GM13976 (cell line): ENCODE results near the gene CDADC1.

Source experiments
- DNase-seq: peaks from one replicate; pipeline ENCODE4 v3.0.0; 2012; ENCODE audit warnings: low spot score
- CTCF ChIP-seq: IDR thresholded peaks from 2 replicates; pipeline ENCODE4 v1.5.1; 2012; ENCODE audit warnings: borderline replicate concordance, mild to moderate bottlenecking; ENCODE audit not compliant: insufficient read depth; ENCODE audit errors: extremely low read depth, missing control alignments, control extremely low read depth
- in situ Hi-C: fragments of 300-500 bp; cut with MboI; formaldehyde crosslinking; loops from one replicate; pipeline ENCODE4 v1.12.0; 2022; ENCODE audit warnings: low sequenced_read_pairs, mixed read lengths, inconsistent platforms; ENCODE audit not compliant: unreplicated experiment

The CDADC1 gene

DNA sequence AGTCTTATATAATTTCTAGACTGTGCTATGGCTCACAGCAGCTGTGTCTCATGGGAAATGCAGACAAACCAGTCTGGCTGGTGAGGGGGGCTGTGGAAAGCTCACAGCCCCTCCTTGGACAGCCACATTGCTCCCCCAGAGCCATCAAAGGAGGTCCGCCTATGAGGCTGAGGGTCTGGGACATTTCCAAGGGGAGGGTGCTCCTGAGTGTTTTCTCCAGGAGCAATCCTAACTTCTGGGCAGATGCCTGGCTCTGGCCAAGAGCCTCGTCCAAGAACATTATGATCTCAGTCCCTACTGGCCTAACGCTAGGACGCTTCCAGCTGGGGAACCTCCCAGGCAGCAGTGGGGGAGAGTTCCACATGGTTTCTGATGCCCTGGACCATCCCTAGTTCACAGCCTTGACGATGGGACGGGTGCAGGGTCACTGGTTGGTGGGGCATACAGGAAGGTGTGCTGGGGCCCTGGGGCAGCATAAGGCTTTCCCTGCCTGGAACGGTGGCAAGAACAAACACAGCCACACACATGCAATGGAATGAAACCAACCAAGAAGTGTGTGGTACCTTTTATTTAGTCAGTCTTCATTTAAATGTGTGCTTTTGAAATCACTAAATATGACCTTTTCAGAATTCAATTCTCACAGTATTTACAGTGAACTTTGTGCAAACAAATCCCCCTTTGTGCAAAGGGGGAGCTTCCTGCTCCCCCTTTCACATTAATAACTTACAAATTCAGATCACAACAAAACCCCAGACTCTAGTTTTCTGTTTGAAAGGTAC, 60.6 kb downstream of the CDADC1 start:
- no peak for DNase-seq
- TF ChIP-seq CTCF, result no peak
- in situ Hi-C loops, result no loop called here

GRCh38 chr13:49308921-49309408, 61.2 kb downstream of the CDADC1 start:
- TF ChIP-seq CTCF, result no peak
- in situ Hi-C loops, result no loop called here

DNA sequence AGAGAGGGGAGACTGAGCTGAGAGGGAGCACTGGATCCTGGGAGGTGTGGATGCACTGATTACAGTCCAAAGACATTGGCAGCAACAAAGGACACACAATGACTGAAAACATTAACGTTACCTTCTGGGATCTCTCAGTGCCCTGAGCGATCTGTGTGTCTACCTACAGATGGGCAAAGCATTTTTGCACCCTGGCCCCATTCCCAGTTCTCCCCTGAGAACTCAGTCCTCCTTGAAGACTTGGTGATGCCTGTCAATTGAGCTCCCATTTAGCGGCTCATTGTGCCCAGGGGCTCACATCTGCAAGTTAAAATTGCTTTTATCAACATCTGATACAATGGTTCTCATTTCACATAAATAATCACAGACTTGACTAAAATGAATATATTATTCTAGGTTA, 62.5 kb downstream of the CDADC1 start:
- no peak for TF ChIP-seq CTCF
- in situ Hi-C loops, result no loop called here
- no peak for DNase-seq

More at GRCh38 chr13:49308921-49309408, 61.2 kb downstream of the CDADC1 start:
- DNase-seq, result no peak

GRCh38 chr13:49311816-49312215, 64.1 kb downstream of the CDADC1 start:
- no peak for DNase-seq
- TF ChIP-seq CTCF, result no peak
- in situ Hi-C loops, result no loop called here

DNA sequence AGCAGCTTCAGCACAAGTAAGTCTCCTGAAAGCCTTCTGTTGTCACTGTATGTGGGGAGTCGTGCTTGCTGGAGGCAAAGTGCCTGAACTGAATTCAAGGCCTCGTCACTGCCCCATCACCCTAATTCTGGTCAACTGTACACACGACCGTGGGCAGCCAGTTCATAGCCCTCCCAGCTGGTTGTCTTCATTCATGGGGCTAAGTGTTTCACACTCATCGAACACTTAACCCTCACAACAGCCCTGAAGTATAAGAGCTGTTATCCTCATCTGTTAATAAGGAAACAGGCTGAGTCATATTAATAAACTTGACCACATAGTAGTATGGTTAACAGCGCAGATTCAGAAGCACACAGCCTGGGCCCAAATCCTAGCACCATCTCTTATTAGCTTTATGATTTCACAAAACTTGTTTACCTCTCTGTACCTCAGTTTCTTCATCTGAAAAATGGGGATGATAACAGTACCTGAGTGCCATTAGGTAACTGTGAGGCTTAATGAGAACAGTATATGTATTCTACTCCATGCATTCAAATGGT, 66.7 kb downstream of the CDADC1 start:
- in situ Hi-C loops, result no loop called here
- no peak for DNase-seq
- TF ChIP-seq CTCF, result no peak

DNA sequence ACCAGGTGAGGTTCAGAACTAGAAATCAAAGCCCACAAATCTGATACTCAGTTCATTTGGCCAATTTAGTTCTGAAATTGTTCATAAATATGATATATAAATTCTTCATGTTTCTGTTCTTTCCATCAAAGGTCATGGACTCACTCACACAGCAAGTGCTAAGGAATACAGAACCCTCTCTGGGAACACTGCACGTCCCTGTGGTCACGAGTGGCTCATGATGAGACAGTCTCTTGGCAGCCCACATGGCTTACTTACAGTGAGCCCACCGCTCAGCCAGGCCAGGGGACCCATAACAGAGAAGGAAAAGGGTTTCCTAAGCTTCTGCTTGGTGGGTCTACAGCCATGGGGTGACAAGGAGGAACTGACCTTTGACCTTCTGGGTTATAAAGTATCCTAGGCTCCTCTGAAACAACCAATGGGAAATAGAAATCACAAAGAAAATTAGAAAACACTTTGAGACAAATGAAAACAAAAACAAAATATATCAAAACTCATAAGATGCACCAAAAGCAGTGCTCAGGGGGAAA, 67.4 kb downstream of the CDADC1 start:
- in situ Hi-C loops, result no loop called here
- DNase-seq, result no peak
- no peak for TF ChIP-seq CTCF
